Measurements from ENCODE around the gene CPB1.

Gene CPB1

DNA sequence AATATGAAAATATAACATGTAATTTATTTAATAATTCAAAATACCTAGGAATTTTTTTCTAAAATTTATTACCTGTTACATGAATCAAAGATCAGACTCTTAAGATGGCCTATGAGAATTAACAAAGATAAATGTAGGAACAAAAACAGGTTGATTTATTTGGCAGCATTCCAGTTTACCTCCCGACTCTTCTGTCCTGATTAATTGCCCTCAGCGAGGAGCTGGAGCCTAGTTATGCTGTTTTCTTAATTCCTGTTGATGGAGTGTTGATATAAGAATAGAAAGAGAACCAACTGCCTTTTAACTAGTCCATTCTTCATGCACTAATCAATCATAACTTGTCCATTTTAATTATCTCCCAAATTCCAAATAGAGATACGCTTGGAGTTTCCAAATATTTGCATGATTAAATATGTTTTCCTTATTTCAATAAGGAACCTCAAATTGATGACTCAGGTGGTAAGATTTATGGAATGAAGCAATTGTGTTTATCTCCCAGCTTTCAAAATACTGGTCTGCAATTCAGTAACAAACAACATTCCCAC lies 10.6 kb upstream of the CPB1 start:
- Histone ChIP-seq H3K9ac (ENCODE audit: low read length) (no peak overlapping the region), H4K20me1 (ENCODE audit: insufficient read depth, low read length) (no peaks in the 10 kb centered on the region), H3F3A (ENCODE audit: insufficient read depth, low read length) (no peaks in the 10 kb centered on the region), H3K27ac (ENCODE audit: low read depth, low read length, poor library complexity, severe bottlenecking) (no peak overlapping the region), H3K4me1 (ENCODE audit: insufficient read depth, low read length, severe bottlenecking) (no peaks in the 10 kb centered on the region), H2AFZ (ENCODE audit: low read length) (no peak overlapping the region), H3K9me2 (ENCODE audit: low read depth, low read length) (no peaks in the 10 kb centered on the region), H3K36me3 (ENCODE audit: insufficient read depth, low read length) (no peaks in the 10 kb centered on the region), H3K79me2 (ENCODE audit: insufficient read depth, low read length) (no peaks in the 10 kb centered on the region), H3K9me3 (ENCODE audit: low read length) (no peaks in the 10 kb centered on the region), H3K4me3 (ENCODE audit: low read depth, low read length, poor library complexity, severe bottlenecking) (no peak overlapping the region), H3K4me2 (ENCODE audit: low read length) (no peak overlapping the region), H3K27me3 (ENCODE audit: insufficient read depth, low read length) (no peaks in the 10 kb centered on the region)
- TF ChIP-seq, protein P1, sequence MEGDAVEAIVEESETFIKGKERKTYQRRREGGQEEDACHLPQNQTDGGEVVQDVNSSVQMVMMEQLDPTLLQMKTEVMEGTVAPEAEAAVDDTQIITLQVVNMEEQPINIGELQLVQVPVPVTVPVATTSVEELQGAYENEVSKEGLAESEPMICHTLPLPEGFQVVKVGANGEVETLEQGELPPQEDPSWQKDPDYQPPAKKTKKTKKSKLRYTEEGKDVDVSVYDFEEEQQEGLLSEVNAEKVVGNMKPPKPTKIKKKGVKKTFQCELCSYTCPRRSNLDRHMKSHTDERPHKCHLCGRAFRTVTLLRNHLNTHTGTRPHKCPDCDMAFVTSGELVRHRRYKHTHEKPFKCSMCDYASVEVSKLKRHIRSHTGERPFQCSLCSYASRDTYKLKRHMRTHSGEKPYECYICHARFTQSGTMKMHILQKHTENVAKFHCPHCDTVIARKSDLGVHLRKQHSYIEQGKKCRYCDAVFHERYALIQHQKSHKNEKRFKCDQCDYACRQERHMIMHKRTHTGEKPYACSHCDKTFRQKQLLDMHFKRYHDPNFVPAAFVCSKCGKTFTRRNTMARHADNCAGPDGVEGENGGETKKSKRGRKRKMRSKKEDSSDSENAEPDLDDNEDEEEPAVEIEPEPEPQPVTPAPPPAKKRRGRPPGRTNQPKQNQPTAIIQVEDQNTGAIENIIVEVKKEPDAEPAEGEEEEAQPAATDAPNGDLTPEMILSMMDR (IDR thresholded peaks at IDR 0.05; ENCODE audit: low read length): no peak
- TF ChIP-seq EZH2 (IDR thresholded peaks at IDR 0.05; ENCODE audit: borderline replicate concordance, low read length): no peak

DNA sequence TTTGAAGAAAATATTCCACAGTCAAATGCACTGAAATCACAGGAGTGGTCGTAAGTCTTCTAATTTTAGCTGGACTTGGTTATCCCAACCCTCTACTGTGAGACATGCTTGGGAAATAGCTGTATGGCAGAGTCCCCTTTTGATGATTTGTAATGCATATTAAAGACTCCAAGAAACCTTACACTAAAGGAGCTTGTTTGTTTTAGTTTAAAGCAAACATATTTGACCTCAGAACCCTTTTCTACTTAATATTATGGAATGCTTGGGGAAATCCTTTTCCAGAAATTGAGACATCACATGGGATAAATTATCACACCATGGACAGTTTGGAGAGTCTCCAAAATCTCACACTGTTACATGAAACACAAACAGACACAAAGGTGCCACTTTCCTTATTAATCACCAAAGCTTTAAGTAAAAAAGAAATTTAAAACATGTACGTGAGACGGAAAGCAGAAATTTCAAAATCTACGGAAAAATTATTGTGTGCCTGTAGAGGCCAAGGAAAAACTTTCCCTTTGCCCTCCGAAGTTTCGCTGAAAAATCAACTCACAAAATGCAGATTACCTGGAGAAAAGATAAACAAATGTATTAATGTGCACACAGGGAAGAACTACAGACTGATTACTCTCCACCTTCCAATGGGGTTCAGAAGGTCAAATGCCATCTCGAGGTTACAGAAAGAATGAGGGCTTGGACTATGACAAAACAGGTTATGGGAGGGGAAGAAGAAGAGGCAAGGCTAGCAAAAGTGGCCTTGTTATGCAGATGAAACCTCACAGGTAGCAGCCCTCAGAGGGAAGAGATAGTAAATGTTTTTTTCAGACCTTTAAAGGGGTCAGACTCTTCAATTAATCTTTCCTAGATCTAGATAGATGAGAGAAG lies 7.0 kb upstream of the CPB1 start:
- Histone ChIP-seq H3K9ac (ENCODE audit: low read length) (no peak overlapping the region), H3F3A (ENCODE audit: insufficient read depth, low read length) (no peaks in the 10 kb centered on the region), H3K36me3 (ENCODE audit: insufficient read depth, low read length) (no peaks in the 10 kb centered on the region), H3K9me3 (ENCODE audit: low read length) (no peaks in the 10 kb centered on the region), H3K9me2 (ENCODE audit: low read depth, low read length) (no peaks in the 10 kb centered on the region), H3K27me3 (ENCODE audit: insufficient read depth, low read length) (no peaks in the 10 kb centered on the region), H2AFZ (ENCODE audit: low read length) (no peak overlapping the region), H3K4me1 (ENCODE audit: insufficient read depth, low read length, severe bottlenecking) (no peaks in the 10 kb centered on the region), H3K79me2 (ENCODE audit: insufficient read depth, low read length) (no peaks in the 10 kb centered on the region), H3K4me3 (ENCODE audit: low read depth, low read length, poor library complexity, severe bottlenecking) (no peak overlapping the region), H3K4me2 (ENCODE audit: low read length) (no peak overlapping the region), H4K20me1 (ENCODE audit: insufficient read depth, low read length) (no peaks in the 10 kb centered on the region), H3K27ac (ENCODE audit: low read depth, low read length, poor library complexity, severe bottlenecking) (no peak overlapping the region)
- TF ChIP-seq, protein P1 (IDR thresholded peaks at IDR 0.05; ENCODE audit: low read length): no peak
- TF ChIP-seq EZH2 (IDR thresholded peaks at IDR 0.05; ENCODE audit: borderline replicate concordance, low read length): no peak

DNA sequence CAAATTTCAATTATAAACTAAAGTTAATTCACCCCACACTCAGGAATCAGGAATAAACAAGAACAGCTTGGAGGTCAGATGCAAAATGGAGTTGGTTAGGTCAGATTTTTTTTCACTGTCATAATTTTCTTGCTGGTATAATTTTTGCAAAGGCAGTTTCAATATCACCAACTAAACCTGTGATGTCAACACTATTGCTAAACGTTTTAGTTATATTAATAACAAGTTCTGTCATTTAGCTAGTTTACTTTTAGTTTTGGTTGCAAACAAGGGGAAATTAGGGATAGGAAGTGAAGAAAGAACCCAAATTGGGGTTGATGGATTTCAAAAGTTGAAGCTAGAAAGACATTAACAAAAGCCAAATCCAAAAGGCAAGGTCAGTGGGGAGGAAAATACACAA lies 4.6 kb upstream of the CPB1 start:
- Histone ChIP-seq H3K4me1 (ENCODE audit: insufficient read depth, low read length, severe bottlenecking) (no peaks in the 10 kb centered on the region), H3K9ac (ENCODE audit: low read length) (no peak overlapping the region), H3K79me2 (ENCODE audit: insufficient read depth, low read length) (no peaks in the 10 kb centered on the region), H2AFZ (ENCODE audit: low read length) (no peak overlapping the region), H3K9me2 (ENCODE audit: low read depth, low read length) (no peaks in the 10 kb centered on the region), H3K27ac (ENCODE audit: low read depth, low read length, poor library complexity, severe bottlenecking) (no peak overlapping the region), H3K4me3 (ENCODE audit: low read depth, low read length, poor library complexity, severe bottlenecking) (no peak overlapping the region), H3K4me2 (ENCODE audit: low read length) (no peak overlapping the region), H3K36me3 (ENCODE audit: insufficient read depth, low read length) (no peaks in the 10 kb centered on the region), H3F3A (ENCODE audit: insufficient read depth, low read length) (no peaks in the 10 kb centered on the region), H4K20me1 (ENCODE audit: insufficient read depth, low read length) (no peaks in the 10 kb centered on the region), H3K9me3 (ENCODE audit: low read length) (no peaks in the 10 kb centered on the region), H3K27me3 (ENCODE audit: insufficient read depth, low read length) (no peaks in the 10 kb centered on the region)
- TF ChIP-seq, protein P1 (IDR thresholded peaks at IDR 0.05; ENCODE audit: low read length): no peak
- no peak for TF ChIP-seq EZH2 (IDR thresholded peaks at IDR 0.05; ENCODE audit: borderline replicate concordance, low read length)
